ENCODE results near the gene GAK. TPM values are rescaled to one million over a fixed set of nuclear protein-coding genes. Genes with fewer than 3 reads are reported as not detected.

Gene GAK
- total and polyA plus RNA-seq, 2 of the 4 experiments (the other 2 are of a cell fraction): 45.1 to 133 TPM

GRCh38 chr4:911221-911751 is 20.8 kb downstream of the GAK start:
- no peak overlapping the region for H3K23ac ChIP-seq (ENCODE audit: low read depth, low read length)
- WGBS, 2 experiments (ENCODE audit: extremely low coverage in 2 of 2, insufficient read length in 1 of 2): 94% methylated on average over 12 of the region's 23 CpGs; no CpG with 5 or more reads in 1 of the 2 experiments
- H3K4me1 ChIP-seq (ENCODE audit: control insufficient read depth, insufficient read depth, low read length): peaks cover 5% of the 10 kb centered on the region; the same call in 1 of the 2 replicates
- no TSS peak for BruUV-seq (replicated peaks)
- POLR2A ChIA-PET (ENCODE audit: unreplicated experiment): no interaction called here
- H4K8ac ChIP-seq (ENCODE audit: low read depth in 2 of 2, low read length in 2 of 2): no peak overlapping the region
- H3K36me3 ChIP-seq (ENCODE audit: control insufficient read depth, insufficient read depth, low read length): peaks cover 19% of the 10 kb centered on the region
- H3K79me1 ChIP-seq (ENCODE audit: low read depth in 1 of 2, low read length in 2 of 2): peaks cover 13 to 68% of the 10 kb centered on the region in 2 experiments
- no peaks in the 10 kb centered on the region for H3K27me3 ChIP-seq (ENCODE audit: control insufficient read depth, insufficient read depth, low read length)
- ATAC-seq (ENCODE audit: low read depth): no peak
- H3K18ac ChIP-seq (ENCODE audit: low read depth, low read length): no peak overlapping the region
- H3K27ac ChIP-seq (ENCODE audit: insufficient read depth, low read length): no peak overlapping the region
- no peak overlapping the region for H3K14ac ChIP-seq (replicated peaks; ENCODE audit: low read depth, low read length)
- H3K9me3 ChIP-seq (ENCODE audit: control insufficient read depth, insufficient read depth, low read length): no peaks in the 10 kb centered on the region
- no peak overlapping the region for H2AFZ ChIP-seq (replicated peaks; ENCODE audit: low read length, poor library complexity)
- H3K4ac ChIP-seq (ENCODE audit: low read depth, low read length): no peak overlapping the region
- H2BK5ac ChIP-seq (ENCODE audit: low read depth, low read length, poor library complexity, severe bottlenecking): no peak overlapping the region
- H3K4me2 ChIP-seq (ENCODE audit: low read depth, low read length): no peak overlapping the region
- TF ChIP-seq ELK1 (IDR thresholded peaks at IDR 0.05; ENCODE audit: borderline replicate concordance, low read depth, low read length) (no peak), RFX5 (IDR thresholded peaks at IDR 0.05; ENCODE audit: low read depth, low read length) (no peak)
- CTCF ChIA-PET: no interaction called here
- dilution Hi-C loops (cut with HindIII; ENCODE audit: low sequenced_read_pairs, unreplicated experiment) (no loop called here), intact Hi-C loops (cut with micrococcal nuclease) (no loop called here), in situ Hi-C loops (cut with MboI; ENCODE audit: low sequenced_read_pairs) (no loop called here)
- no peak for DNase-seq
- no peak overlapping the region for H2BK15ac ChIP-seq (ENCODE audit: low read depth, low read length)
- H3K9me1 ChIP-seq (ENCODE audit: insufficient read depth, low read length): 0 out of 2 replicates have a peak, but pooled peaks cover 5% of the 10 kb centered on the region
- H4K5ac ChIP-seq (ENCODE audit: low read depth, low read length): no peak overlapping the region
- H4K20me1 ChIP-seq (ENCODE audit: insufficient read depth, low read length): peaks cover 69% of the 10 kb centered on the region
- H3K4me3 ChIP-seq (ENCODE audit: insufficient read depth, low read depth, low read length): no peak overlapping the region
- H4K91ac ChIP-seq (ENCODE audit: insufficient read depth, low read depth, low read length): no peak overlapping the region
- H2BK120ac ChIP-seq (ENCODE audit: low read depth, low read length): no peak overlapping the region
- H2AK5ac ChIP-seq (ENCODE audit: low read depth, low read length): no peak overlapping the region
- H3K9ac ChIP-seq (ENCODE audit: low read depth, low read length): no peak overlapping the region
- no peak overlapping the region for H3K56ac ChIP-seq (ENCODE audit: extremely low read depth, insufficient read depth, low read length)
- H2AK9ac ChIP-seq (replicated peaks; ENCODE audit: low read depth, low read length, poor library complexity): no peak overlapping the region
- no peak overlapping the region for H2BK20ac ChIP-seq (ENCODE audit: low read depth, low read length)

All from IMR-90 (cell line).